H1 (cell line): Measurements from ENCODE around the gene FLRT1. TPM values are rescaled to one million over a fixed set of nuclear protein-coding genes. Genes with fewer than 3 reads are reported as not detected.

ENCODE experiments used
- CTCF ChIA-PET: fragments of 300-600 bp; sonication (Branson Sonifier 250); formaldehyde crosslinking; loops from one replicate; lab custom pipeline; 2021; ENCODE audit not compliant: partially characterized antibody; lab: Charles Lee
- POLR2A ChIA-PET: fragments of 300-600 bp; sonication (Branson Sonifier 250); formaldehyde crosslinking; loops from one replicate; lab custom pipeline; 2021; ENCODE audit warnings: inconsistent platforms; ENCODE audit not compliant: partially characterized antibody; lab: Charles Lee
- DNase-seq, 2 experiments: peaks; one replicate each; pipeline versions ENCODE4 v3.0.0 to v3.0.0-alpha.2; 2010 to 2022; ENCODE audit warnings: low spot score in 2 of 2, low read depth in 1 of 2, mixed read lengths in 1 of 2
- FAIRE-seq: peaks from 2 replicates; lab custom pipeline; 2011; peaks lifted over from hg19 to GRCh38; lab: Jason Lieb, UNC
- H2AFZ ChIP-seq: 2 replicates; pipeline ENCODE4 v1.8.1; 2012; ENCODE audit warnings: low read length, inconsistent platforms
- H2AK5ac ChIP-seq: 2 replicates; pipeline ENCODE4 v1.6.1; 2013; ENCODE audit warnings: low read depth, low read length
- H2BK120ac ChIP-seq: replicated peaks from 2 replicates; pipeline ENCODE3; 2013; ENCODE audit warnings: low read depth, low read length, inconsistent platforms
- H2BK12ac ChIP-seq: 2 replicates; pipeline ENCODE4 v1.6.1; 2013; ENCODE audit warnings: low read depth, low read length
- H2BK15ac ChIP-seq: 2 replicates; pipeline ENCODE4 v1.6.1; 2013; ENCODE audit warnings: low read length
- H2BK20ac ChIP-seq: 2 replicates; pipeline ENCODE4 v1.6.1; 2013; ENCODE audit warnings: low read length
- H2BK5ac ChIP-seq: 2 replicates; pipeline ENCODE4 v1.6.1; 2013; ENCODE audit warnings: low read depth, low read length
- H3K14ac ChIP-seq: 2 replicates; pipeline ENCODE4 v1.6.1; 2013; ENCODE audit warnings: inconsistent platforms; ENCODE audit not compliant: insufficient read length
- H3K18ac ChIP-seq: 2 replicates; pipeline ENCODE4 v1.6.1; 2013; ENCODE audit warnings: low read length; ENCODE audit errors: extremely low read depth
- H3K23ac ChIP-seq: 2 replicates; pipeline ENCODE4 v1.6.1; 2013; ENCODE audit warnings: inconsistent platforms; ENCODE audit not compliant: insufficient read length
- H3K23me2 ChIP-seq: 2 replicates; pipeline ENCODE4 v1.6.1; 2013; ENCODE audit warnings: low read depth, low read length
- H3K27ac ChIP-seq: 2 replicates; pipeline ENCODE4 v1.6.1; 2011; ENCODE audit warnings: low read depth, low read length, inconsistent platforms
- H3K27me3 ChIP-seq, 4 experiments: replicated peaks in 1 of 4; 1 replicate in 1 of 4; 2 replicates in 3 of 4; pipeline versions ENCODE4 v1.6.1 to v1.8.1; 2011 to 2013; ENCODE audit warnings: low read length in 3 of 4, mild to moderate bottlenecking in 3 of 4, inconsistent platforms in 2 of 4, mixed read lengths in 2 of 4, moderate library complexity in 1 of 4; ENCODE audit not compliant: control insufficient read depth in 3 of 4, insufficient read depth in 3 of 4; ENCODE audit errors: extremely low read depth in 1 of 4
- H3K36me3 ChIP-seq, 4 experiments: 2 replicates each; pipeline versions ENCODE4 v1.6.1 to v1.8.1; 2011 to 2013; ENCODE audit warnings: mild to moderate bottlenecking in 4 of 4, low read length in 3 of 4, moderate library complexity in 2 of 4, control low read depth in 1 of 4, inconsistent platforms in 1 of 4; ENCODE audit not compliant: insufficient read depth in 4 of 4, control insufficient read depth in 2 of 4
- H3K4ac ChIP-seq: replicated peaks from 2 replicates; pipeline ENCODE3; 2013; ENCODE audit warnings: low read length, low read depth, mixed read lengths, inconsistent platforms; ENCODE audit not compliant: insufficient read length
- H3K4me1 ChIP-seq, 4 experiments: replicated peaks in 1 of 4; 1 replicate in 1 of 4; 2 replicates in 3 of 4; pipeline versions ENCODE4 v1.6.1 to v1.8.1; 2011 to 2013; ENCODE audit warnings: low read length in 3 of 4, inconsistent platforms in 2 of 4, mixed read lengths in 1 of 4; ENCODE audit not compliant: insufficient read depth in 4 of 4, control insufficient read depth in 3 of 4
- H3K4me2 ChIP-seq, 2 experiments: 2 replicates each; pipeline versions ENCODE4 v1.6.1 to v1.8.1; 2011 to 2013; ENCODE audit warnings: low read depth in 2 of 2, low read length in 2 of 2, control low read depth in 1 of 2, inconsistent platforms in 1 of 2, mild to moderate bottlenecking in 1 of 2; ENCODE audit not compliant: insufficient read depth in 1 of 2
- H3K4me3 ChIP-seq, 4 experiments: fragments of 200-600, 300-600 bp in 1 of 4; sonication (generic), shearing (Covaris generic), sonication (Bioruptor Twin) in 1 of 4; 2 replicates each; pipeline versions ENCODE4 v1.5.1 to v1.8.1; 2011 to 2016; ENCODE audit warnings: low read length in 4 of 4, low read depth in 3 of 4, control low read depth in 2 of 4, inconsistent platforms in 2 of 4, mild to moderate bottlenecking in 2 of 4, mixed read lengths in 1 of 4, moderate library complexity in 1 of 4; ENCODE audit not compliant: insufficient read depth in 2 of 4; ENCODE audit errors: extremely low read depth in 1 of 4
- H3K56ac ChIP-seq: replicated peaks from 2 replicates; pipeline ENCODE3; 2013; ENCODE audit warnings: low read depth, mild to moderate bottlenecking, mixed read lengths, low read length, inconsistent platforms; ENCODE audit not compliant: insufficient read length
- H3K79me1 ChIP-seq: 2 replicates; pipeline ENCODE4 v1.6.1; 2013; ENCODE audit warnings: low read depth, low read length, control low read depth
- H3K79me2 ChIP-seq, 2 experiments: 2 replicates each; pipeline versions ENCODE4 v1.6.1 to v1.8.1; 2012 to 2013; ENCODE audit warnings: low read length in 2 of 2, mild to moderate bottlenecking in 2 of 2, inconsistent platforms in 1 of 2; ENCODE audit not compliant: insufficient read depth in 2 of 2, control insufficient read depth in 1 of 2
- H3K9ac ChIP-seq, 4 experiments: replicated peaks in 1 of 4; 1 replicate in 1 of 4; 2 replicates in 3 of 4; pipeline versions ENCODE4 v1.6.1 to v1.8.1; 2011 to 2013; ENCODE audit warnings: low read depth in 3 of 4, low read length in 3 of 4, control low read depth in 2 of 4, mild to moderate bottlenecking in 2 of 4, moderate library complexity in 2 of 4, inconsistent platforms in 1 of 4; ENCODE audit errors: extremely low read depth in 1 of 4
- H3K9me3 ChIP-seq, 2 experiments: 2 replicates each; pipeline versions ENCODE4 v1.6.1 to v1.8.1; 2012 to 2013; ENCODE audit warnings: mild to moderate bottlenecking in 2 of 2, moderate library complexity in 2 of 2, control low read depth in 1 of 2, inconsistent platforms in 1 of 2, low read depth in 1 of 2, low read length in 1 of 2, mixed read lengths in 1 of 2; ENCODE audit not compliant: insufficient read depth in 2 of 2
- H4K20me1 ChIP-seq, 2 experiments: replicated peaks in 1 of 2; 2 replicates each; pipeline versions ENCODE3 to v1.8.1; 2011 to 2013; ENCODE audit warnings: inconsistent platforms in 2 of 2, low read length in 2 of 2, mild to moderate bottlenecking in 1 of 2; ENCODE audit not compliant: insufficient read depth in 2 of 2, control insufficient read depth in 1 of 2
- H4K5ac ChIP-seq: 2 replicates; pipeline ENCODE4 v1.6.1; 2013; ENCODE audit warnings: low read length, low read depth, mixed read lengths, inconsistent platforms; ENCODE audit not compliant: insufficient read length
- H4K8ac ChIP-seq: 2 replicates; pipeline ENCODE4 v1.8.0; 2013; ENCODE audit warnings: mild to moderate bottlenecking, moderate library complexity, low read length, inconsistent platforms; ENCODE audit not compliant: insufficient read depth; ENCODE audit errors: extremely low read depth
- H4K91ac ChIP-seq: replicated peaks from 2 replicates; pipeline ENCODE3; 2013; ENCODE audit warnings: low read length, mixed read lengths, inconsistent platforms; ENCODE audit not compliant: insufficient read length
- EGR1 ChIP-seq: IDR thresholded peaks from 2 replicates; pipeline ENCODE4 v1.6.1; 2011; ENCODE audit warnings: low read depth, low read length, borderline replicate concordance
- SRF ChIP-seq: IDR thresholded peaks from 2 replicates; pipeline ENCODE4 v1.6.1; 2011; ENCODE audit warnings: mild to moderate bottlenecking, low read depth, low read length, moderate library complexity
- ZNF274 ChIP-seq: IDR thresholded peaks from 2 replicates; pipeline ENCODE4 v1.7.0; 2012; ENCODE audit warnings: low read length, borderline replicate concordance; ENCODE audit errors: extremely low read depth
- WGBS, 2 experiments: shearing (Covaris generic) in 1 of 2; methylation state at CpG; one replicate each; pipeline versions ENCODE4 v1.1.6 to v1.1.7; 2013 to 2015; ENCODE audit warnings: low lambda C conversion rate in 2 of 2, mixed read lengths in 2 of 2, inconsistent platforms in 1 of 2, low coverage in 1 of 2, missing lambda C conversion rate in 1 of 2; ENCODE audit not compliant: insufficient replicate concordance in 2 of 2, insufficient coverage in 1 of 2, insufficient read length in 1 of 2; ENCODE audit errors: extremely low coverage in 1 of 2, missing lambda C conversion rate in 1 of 2; 5-methylcytosine and 5-hydroxymethylcytosine counted together
- polyA plus RNA-seq, 7 experiments: library from polyadenylated mRNA; depleted of rRNA in 3 of 7; stranded (reverse) in 5 of 7; unstranded in 2 of 7; fragments of >200 nt in 5 of 7; fragments of 200-250 nt in 2 of 7; gene quantifications; 1 replicate in 5 of 7; 2 replicates in 1 of 7; 4 replicates in 1 of 7; pipeline versions ENCODE4 v1.2.1 to v1.2.3, GENCODE V29; 2011 to 2013; ENCODE audit warnings: missing spikeins in 2 of 7, mixed read lengths in 2 of 7
- total RNA-seq: library from RNA; stranded (reverse); fragmentation: NEBNext Ultra II Directional; extraction: Animal tissue kit (Norgen Biotek cat#: 25700); gene quantifications from 2 replicates; pipeline ENCODE4 v1.2.1, GENCODE V29; 2021

FLRT1 gene
- total and polyA plus RNA-seq, 2 of the 8 experiments (the other 6 are each of a cell fraction or from before 2014, with no cell fraction given): 0.14 to 0.28 TPM

DNA sequence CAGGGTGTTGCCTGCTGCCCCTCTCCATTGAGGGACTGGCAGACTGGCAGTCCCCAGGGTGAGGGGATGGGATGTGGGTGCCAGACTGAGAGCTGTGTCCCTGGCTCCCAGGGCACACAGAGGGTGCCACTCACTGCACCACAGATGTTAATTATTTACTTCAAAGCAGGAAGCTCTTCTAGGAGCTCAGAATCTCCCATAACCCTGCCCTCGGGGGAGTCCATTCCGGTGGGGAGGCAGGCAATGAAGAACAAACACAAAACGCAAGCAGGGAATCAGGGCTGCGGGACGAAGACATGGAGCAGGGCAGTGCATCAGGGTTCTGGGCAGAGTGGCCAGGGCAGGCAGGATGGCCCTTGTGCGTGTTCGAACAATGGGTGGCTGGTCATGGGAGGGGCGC lies 24.4 kb upstream of the FLRT1 start:
- Histone ChIP-seq H3K79me2 (no peaks in the 10 kb centered on the region), H3K14ac (no peak overlapping the region), H4K20me1 (peaks cover 1 to 5% of the 10 kb centered on the region in 2 experiments), H3K23ac (no peak overlapping the region), H4K91ac (no peak overlapping the region), H2BK15ac (no peak overlapping the region), H3K18ac (no peak overlapping the region), H3K27me3 (peaks cover 19 to 88% (median 66%) of the 10 kb centered on the region in 4 experiments), H3K9ac (no peak overlapping the region), H3K79me1 (no peaks in the 10 kb centered on the region; the same call in 1 of the 2 replicates), H4K8ac (no peak overlapping the region; the same call in 1 of the 2 replicates), H2BK20ac (no peak overlapping the region), H2AFZ (no peak overlapping the region), H3K4me3 (no peak overlapping the region), H2AK5ac (0 out of 2 replicates have a peak overlapping the region, but pooled peaks have one; percentile 24), H3K56ac (no peak overlapping the region), H3K27ac (no peak overlapping the region), H2BK120ac (no peak overlapping the region), H3K4me2 (no peak overlapping the region), H3K4me1 (peaks cover 0 to 15% (median 8%) of the 10 kb centered on the region in 4 experiments; a peak in 5 of 7 replicates), H3K23me2 (peaks cover 21% of the 10 kb centered on the region; the same call in 1 of the 2 replicates), H3K36me3 (no peaks in the 10 kb centered on the region), H3K9me3 (peaks cover 0 to 6% of the 10 kb centered on the region in 2 experiments; a peak in 1 of 4 replicates), H4K5ac (no peak overlapping the region), H2BK5ac (no peak overlapping the region), H2BK12ac (no peak overlapping the region), H3K4ac (no peak overlapping the region)
- CTCF ChIA-PET: no interaction called here
- DNase-seq (no peak), FAIRE-seq (no peak)
- POLR2A ChIA-PET: interaction anchor here (0.7 to 1.8 kb wide), 2 partner anchors 11 to 619 kb away, joined by 3 to 8 read pairs; no protein-coding TSS in a partner anchor
- TF ChIP-seq ZNF274 (no peak), SRF (no peak), EGR1 (no peak)
- WGBS, 2 experiments: 95% methylated on average over 8 of the region's 8 CpGs; no CpG with 5 or more reads in 1 of the 2 experiments
